HG02938 (cell line): ENCODE results near the gene CD6.

ENCODE experiments used
- ATAC-seq: cut with Tn5 transposase; IDR thresholded peaks from one replicate; pipeline ENCODE4 v1.9.1; 2021; ENCODE audit warnings: mild to moderate bottlenecking, moderate library complexity; ENCODE audit not compliant: unreplicated experiment

Gene CD6

GRCh38 chr11:60934790-60935605 is 36.5 kb upstream of the CD6 start:
- ATAC-seq = no peak

GRCh38 chr11:60935676-60936442 is 35.6 kb upstream of the CD6 start:
- no peak for ATAC-seq

DNA sequence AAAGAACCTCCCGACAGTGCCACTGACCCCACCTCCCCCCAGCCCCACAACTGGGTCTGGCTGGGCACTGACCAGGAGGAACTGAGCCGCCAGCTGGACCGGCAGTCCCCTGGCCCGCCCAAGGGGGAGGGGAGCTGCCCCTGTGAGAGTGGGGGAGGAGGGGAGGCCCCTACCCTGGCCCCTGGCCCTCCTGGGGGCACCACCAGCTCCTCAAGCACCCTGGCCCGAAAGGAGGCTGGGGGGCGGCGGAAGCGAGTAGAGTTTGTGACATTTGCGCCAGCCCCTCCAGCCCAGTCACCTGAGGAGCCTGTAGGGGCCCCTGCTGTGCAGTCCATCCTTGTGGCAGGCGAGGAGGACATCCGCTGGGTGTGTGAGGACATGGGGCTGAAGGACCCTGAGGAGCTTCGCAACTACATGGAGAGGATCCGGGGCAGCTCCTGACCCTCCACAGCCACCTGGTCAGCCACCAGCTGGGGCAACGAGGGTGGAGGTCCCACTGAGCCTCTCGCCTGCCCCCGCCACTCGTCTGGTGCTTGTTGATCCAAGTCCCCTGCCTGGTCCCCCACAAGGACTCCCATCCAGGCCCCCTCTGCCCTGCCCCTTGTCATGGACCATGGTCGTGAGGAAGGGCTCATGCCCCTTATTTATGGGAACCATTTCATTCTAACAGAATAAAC is 34.9 kb upstream of the CD6 start:
- ATAC-seq = no peak

- ATAC-seq = no peak
Observed at GRCh38 chr11:60937144-60937527, 34.3 kb upstream of the CD6 start.

GRCh38 chr11:60937811-60938210 is 33.7 kb upstream of the CD6 start:
- no peak for ATAC-seq

DNA sequence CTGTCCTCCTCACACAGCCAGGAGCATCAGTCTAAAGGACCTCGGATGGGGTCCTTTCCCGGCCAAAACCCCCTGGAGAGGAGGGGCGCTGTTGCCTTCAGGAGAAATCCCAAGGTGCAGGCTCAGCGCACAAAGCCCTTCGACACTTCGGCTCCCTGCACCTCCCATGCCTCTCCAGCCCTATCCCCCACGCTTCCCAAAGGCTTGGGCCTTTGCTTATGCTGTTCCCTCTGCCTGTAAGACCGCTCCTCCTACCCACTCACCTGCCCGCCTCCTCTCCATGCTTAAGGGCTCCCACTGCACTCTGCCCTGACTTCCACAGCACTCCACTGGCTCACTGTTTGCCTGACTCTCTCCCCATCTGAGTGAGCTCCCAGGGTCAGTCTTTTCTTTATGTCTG is 33.0 kb upstream of the CD6 start:
- ATAC-seq = no peak

GRCh38 chr11:60939301-60939700 is 32.2 kb upstream of the CD6 start:
- ATAC-seq = no peak

DNA sequence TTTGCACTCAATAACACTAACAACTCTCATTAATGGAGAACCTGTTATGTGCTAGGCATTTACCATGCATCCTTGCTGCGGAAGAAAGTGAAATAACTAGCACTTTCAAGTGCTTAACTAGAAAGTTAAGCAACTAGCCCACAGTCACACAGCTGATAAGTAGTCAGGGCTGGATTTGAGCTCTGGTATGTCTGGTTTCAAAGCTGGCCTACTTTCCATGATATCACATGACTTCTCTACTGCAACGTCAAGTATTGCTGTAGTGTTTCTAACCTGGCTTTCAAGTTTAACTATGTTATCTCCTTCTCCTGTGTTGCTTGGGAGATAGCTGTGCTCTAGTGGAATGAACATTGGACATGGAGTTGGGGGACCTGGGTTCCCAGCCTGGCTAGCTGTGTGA is 31.6 kb upstream of the CD6 start:
- no peak for ATAC-seq

DNA sequence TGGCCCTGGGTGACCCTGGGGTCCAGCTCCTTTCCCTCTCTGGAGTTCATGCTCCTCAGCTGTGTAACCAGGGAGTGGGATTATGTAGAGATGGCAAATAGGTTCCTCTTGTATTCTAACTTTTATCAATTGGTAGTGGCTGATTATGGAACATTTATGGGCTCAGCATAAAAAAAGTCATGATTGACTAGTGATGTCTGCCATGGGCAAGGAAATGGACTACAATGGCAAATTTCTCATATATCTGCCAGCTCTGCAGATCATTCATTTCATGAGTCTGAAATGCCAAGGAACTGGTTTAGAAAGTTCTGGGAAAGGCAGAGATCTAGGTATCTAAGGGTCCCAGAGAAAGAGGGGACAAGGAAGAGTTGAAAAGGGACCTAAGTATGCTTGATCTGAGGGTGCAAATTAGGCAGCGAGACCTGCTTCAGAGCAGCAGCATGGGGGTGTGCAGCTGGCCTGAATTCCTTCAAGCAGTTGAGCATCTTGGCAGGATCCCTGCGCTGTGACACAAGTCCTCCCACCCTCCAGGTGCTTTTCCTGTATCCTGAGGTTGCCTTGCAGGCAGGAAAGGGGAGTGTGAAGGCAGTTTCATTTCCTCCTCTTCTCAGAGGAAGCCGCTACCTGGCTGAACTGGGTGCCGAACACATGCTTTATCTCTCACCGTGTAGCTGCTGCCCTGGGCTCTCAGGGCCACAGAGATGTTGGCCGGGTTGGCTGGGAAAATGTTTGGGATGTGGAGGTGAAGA is 29.9 kb upstream of the CD6 start:
- no peak for ATAC-seq

DNA sequence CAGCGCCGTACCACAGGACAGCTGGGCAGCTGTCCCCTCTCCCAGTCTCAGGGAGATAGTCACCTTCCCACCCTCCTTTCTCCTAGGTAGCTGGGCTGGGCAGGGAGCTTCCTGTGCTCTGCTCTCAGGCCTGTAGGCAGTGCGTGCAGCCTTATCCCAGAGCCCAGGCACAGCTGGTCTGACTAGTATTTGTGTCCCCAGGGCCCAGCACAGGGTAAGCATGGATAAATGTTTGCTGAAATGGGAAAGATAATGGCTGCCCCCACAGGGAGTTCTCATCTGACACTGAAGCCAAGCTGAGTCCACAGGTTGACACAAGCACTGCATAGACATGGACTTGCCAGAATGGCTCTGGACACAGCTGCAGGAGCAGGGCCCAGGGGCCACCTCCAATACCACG is 29.3 kb upstream of the CD6 start:
- no peak for ATAC-seq

- ATAC-seq = no peak
Observed at GRCh38 chr11:60942970-60943565, 28.4 kb upstream of the CD6 start.

DNA sequence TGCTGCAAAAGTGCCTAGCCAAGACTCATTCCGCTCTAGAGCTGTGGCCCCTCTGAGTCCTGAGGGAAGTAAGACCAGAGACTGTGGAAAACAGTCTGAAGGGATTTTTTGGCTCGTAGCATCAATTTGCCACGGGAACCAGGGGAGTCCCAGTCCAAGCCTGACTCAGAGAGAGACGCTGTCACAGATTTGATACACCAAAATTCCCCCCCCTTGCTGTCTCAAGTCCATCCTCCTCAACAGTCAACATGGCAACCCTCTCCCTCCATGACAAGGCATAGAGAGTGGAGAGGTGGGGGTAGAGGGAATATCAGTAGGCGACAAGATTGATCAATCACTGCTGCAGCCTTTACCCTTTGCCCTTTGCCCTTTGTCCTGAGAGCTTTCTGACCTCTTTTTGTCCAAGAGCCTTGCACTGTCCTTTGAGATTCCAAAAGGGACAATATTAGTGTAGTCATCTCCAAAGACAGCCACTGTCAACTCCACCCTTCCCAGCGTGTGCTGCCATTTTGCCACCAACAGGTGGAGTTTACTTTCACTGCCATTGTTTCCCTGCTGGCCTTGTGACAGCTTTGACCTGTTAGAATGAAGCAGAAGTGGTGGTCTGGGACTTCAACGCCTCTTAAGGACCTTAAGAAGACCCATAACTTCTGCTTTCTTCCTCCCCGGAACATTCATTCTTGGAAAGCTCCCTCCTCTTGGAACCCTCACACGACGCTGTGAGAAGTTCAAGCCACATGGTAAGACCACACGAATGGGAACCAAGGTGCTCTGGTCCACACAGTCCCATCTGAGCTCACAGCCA is 26.8 kb upstream of the CD6 start:
- no peak for ATAC-seq

GRCh38 chr11:60945295-60945667 is 26.2 kb upstream of the CD6 start:
- ATAC-seq = no peak

DNA sequence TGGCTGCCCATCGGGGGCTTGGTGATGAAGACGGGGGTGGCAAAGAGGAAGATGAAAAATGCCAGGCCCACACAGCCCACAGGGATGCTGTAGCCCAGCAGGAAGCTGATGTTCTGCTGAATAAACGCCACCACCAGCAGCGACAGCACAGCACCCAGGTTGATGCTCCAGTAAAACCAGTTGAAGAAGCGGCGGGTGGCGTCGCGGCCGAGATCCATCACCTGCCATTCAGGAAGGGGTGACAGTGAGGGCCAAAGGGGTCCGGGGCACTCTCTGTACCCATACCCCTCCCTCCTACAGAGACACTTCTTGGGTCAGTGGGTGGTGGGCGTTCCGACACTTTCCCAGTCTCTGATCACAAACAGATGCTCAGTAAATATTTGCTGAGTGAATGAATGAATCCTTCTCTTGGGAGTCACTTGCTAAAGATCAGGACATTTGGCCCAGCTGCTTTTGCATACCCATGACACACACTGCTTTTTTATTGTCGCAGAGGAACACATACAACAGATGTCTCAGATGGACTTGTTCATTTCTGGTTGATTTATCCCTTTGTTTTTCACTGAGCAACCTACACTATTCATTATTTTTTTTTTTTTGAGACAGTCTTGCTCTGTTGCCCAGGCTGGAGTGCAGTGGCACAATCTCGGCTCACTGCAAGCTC is 24.7 kb upstream of the CD6 start:
- ATAC-seq = no peak

DNA sequence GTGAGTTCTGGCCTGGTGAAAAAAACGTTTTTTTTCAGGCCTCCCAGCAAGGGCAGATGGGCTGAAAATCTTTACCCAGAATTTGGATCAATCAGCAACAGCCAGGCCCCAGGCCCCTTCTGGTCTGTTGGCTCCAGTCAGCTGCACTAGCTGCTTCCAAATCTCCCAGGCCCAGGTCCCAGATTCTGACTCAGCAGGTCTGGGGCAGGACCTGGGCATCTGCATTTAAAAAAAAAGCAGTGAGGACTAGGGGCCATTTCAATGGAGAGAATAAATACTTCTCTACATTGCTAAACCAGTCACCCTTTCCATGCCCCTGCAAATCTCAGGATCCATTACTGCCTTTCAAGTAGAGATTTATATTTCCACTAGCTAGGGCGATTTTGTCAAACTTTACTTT is 23.8 kb upstream of the CD6 start:
- no peak for ATAC-seq

DNA sequence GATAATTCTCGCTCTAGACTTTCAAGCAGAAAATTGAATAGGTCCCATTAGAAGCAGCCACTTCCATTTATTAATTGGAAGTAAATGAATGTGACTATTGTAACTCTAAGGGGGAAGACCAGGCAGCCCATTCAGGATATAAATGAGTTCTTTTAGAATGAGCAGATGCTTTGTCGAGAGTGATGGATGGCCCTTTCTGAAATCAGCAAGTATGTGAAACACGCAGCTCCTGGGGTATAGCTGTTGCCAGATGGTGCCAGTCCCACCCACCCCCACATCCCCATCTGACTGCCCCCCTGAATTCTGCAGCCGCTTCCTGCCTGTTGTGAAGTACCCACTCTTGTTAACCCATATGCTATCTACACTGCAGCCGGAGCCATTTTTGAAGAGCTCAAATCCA is 23.2 kb upstream of the CD6 start:
- no peak for ATAC-seq

DNA sequence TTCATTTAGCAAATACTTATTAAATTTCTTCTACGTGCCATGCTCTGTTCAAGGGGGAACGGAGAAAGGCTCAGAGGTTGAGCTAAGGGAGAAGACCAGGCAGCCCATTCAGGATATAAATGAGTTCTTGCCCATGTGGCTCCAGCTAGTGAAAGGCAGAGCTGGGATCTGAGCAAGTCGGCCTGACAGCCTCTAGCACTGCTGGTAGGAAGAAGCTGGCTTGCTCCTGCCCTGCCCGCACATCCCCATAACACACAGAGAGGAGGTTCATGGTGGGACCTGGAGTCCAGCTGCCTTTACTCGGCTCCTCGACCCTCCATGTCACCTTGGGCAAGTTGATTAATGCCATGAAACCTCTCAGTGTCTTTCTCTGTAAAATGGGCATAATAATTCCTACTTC is 21.5 kb upstream of the CD6 start:
- ATAC-seq = no peak

DNA sequence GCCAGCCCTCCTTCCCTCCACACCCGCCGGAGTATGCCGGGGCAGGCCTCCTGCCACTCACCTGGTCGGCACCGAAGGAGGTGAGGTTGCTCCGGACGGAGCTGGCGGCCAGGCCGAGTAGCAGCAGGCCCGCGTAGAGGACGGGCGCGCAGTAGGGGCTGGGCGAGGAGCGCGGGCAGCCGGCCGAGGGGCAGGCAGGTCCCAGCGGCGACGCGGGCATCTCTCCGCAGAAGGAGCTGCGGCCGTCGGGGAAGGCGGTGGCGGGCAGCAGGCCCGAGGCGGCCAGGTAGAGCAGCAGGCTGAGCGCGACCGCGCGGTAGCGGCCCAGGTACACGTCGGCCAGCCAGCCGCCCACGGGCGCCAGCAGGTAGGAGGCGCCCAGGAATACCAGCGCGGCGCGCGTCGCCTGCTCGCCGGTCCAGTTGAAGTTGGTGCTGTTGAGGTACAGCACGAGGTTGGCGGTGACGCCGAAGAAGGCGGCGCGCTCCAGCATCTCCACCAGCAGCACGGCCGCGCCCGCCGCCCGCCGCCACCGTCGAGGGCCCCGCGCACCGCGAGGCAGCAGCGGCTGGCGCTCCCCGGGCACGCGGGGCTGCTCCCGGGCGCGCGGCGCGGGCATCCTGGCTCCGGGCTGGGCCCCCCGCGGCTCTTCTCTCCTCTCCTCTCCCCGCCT is 20.4 kb upstream of the CD6 start:
- ATAC-seq = no peak

DNA sequence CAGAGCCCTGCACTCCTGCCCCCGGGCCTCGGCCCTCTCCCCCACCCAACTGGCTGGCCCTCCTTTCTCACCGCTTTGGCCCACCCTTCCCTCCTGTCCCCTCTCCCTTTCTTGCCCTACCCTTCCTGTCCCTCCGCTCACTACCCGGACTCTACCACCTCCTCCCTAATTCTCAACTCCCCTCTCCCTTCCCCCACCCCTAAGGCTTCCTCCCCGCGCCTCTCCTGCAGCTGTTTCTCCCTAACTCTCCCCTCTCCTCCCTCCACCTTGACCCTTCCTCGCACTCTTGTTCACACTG is 19.9 kb upstream of the CD6 start:
- ATAC-seq = no peak
